ENCODE data around the gene FXR1.

GRCh38 chr3:180922242-180922641 is 9.8 kb downstream of the FXR1 start:
- TF ChIP-seq CTCF (IDR thresholded peaks at IDR 0.05) (no peak), ZFX (IDR thresholded peaks at IDR 0.05; ENCODE audit: borderline replicate concordance) (no peak)
